Upper lobe of left lung (tissue), 6 donors: Measurements from ENCODE around the gene SPAG16. TPM values are rescaled to one million over a fixed set of nuclear protein-coding genes. Genes with fewer than 3 reads are reported as not detected.
A peak's percentile ranks its signal among the peaks of the same experiment; 100 is the strongest.

Source experiments
- ATAC-seq, 2 donors: fragments of 200-7000 bp; cut with Tn5 transposase; one replicate each; pipeline ENCODE4 v1.9.1; 2022; ENCODE audit warnings: mild to moderate bottlenecking in 2 of 2, moderate library complexity in 2 of 2; ENCODE audit not compliant: low FRiP score in 2 of 2
- DNase-seq, 2 donors: peaks; one replicate each; pipeline ENCODE4 v3.0.0-alpha.2; 2019 to 2020
- H3K27ac ChIP-seq, 4 donors: fragments of 200-600 bp; sonication (generic); one replicate each; pipeline ENCODE4 v1.5.1; 2016 to 2019
- H3K27me3 ChIP-seq, 4 donors: fragments of 200-600 bp; sonication (generic); one replicate each; pipeline ENCODE4 v1.5.1; 2017 to 2019
- H3K36me3 ChIP-seq, 4 donors: fragments of 200-600 bp; sonication (generic); one replicate each; pipeline ENCODE4 v1.5.1; 2016 to 2019
- H3K4me1 ChIP-seq, 4 donors: fragments of 200-600 bp; sonication (generic); one replicate each; pipeline ENCODE4 v1.5.1; 2018 to 2019
- H3K4me3 ChIP-seq, 4 donors: fragments of 200-600 bp; sonication (generic); one replicate each; pipeline ENCODE4 v1.5.1; 2017 to 2019; ENCODE audit warnings: mild to moderate bottlenecking in 2 of 4, moderate library complexity in 1 of 4
- H3K9me3 ChIP-seq, 4 donors: fragments of 200-600 bp; sonication (generic); one replicate each; pipeline ENCODE4 v1.5.1; 2018 to 2019
- CTCF ChIP-seq, 6 experiments: fragments of 450-650 bp in 4 of 6; fragments of 200-600 bp in 2 of 6; sonication (generic) in 2 of 6; IDR thresholded peaks; one replicate each; pipeline ENCODE4 v1.5.1; 2016 to 2019; ENCODE audit warnings: antibody characterized with exemption in 6 of 6
- EP300 ChIP-seq, 4 donors: sonication (generic); formaldehyde crosslinking; IDR thresholded peaks; one replicate each; pipeline ENCODE4 v1.5.1; 2017; ENCODE audit warnings: antibody characterized with exemption in 4 of 4, control low read depth in 2 of 4
- POLR2A ChIP-seq, 4 donors: fragments of 450-650 bp; IDR thresholded peaks; one replicate each; pipeline ENCODE4 v1.5.1; 2016 to 2017; ENCODE audit warnings: antibody characterized with exemption in 4 of 4, mild to moderate bottlenecking in 2 of 4
- POLR2AphosphoS5 ChIP-seq, 2 donors: sonication (generic); formaldehyde crosslinking; IDR thresholded peaks; one replicate each; pipeline ENCODE4 v1.5.1; 2017; ENCODE audit warnings: antibody characterized with exemption in 2 of 2
- WGBS, 2 donors: methylation state at CpG; one replicate each; pipeline ENCODE4 v1.1.5; 2017 to 2018; 5-methylcytosine and 5-hydroxymethylcytosine counted together
- total RNA-seq, 6 donors: library from RNA; depleted of rRNA in 4 of 6; stranded (reverse); fragments of >200 nt in 4 of 6; gene quantifications; one replicate each; pipeline versions ENCODE4 v1.1.0 to v1.2.1, GENCODE V29; 2016 to 2021
- donor health status: DM: no; HTN: no; CAD: no; lungs with moderate emphysema.
- donor health status: DM: no; HTN: yes; CAD: no; lungs with severe emphysema.

The SPAG16 gene
- total RNA-seq, 6 donors from 2014 or later: 9.7 to 65.0 (median 12.9) TPM

GRCh38 chr2:214103276-214104001 lies 819.2 kb downstream of the SPAG16 start:
- H3K36me3 ChIP-seq: no peaks in the 10 kb centered on the region
- DNase-seq (peak in 1 of 2 donors; percentile 44), ATAC-seq (peak in 1 of 2 donors; percentile 45)
- H3K4me3 ChIP-seq: no peak overlapping the region
- TF ChIP-seq POLR2AphosphoS5 (IDR thresholded peaks at IDR 0.05) (no peak), EP300 (IDR thresholded peaks at IDR 0.05) (no peak), POLR2A (IDR thresholded peaks at IDR 0.05) (no peak), CTCF (IDR thresholded peaks at IDR 0.05) (no peak)
- peaks cover 0 to 6% (median 2%) of the 10 kb centered on the region in 4 donors for H3K4me1 ChIP-seq
- H3K27me3 ChIP-seq: no peaks in the 10 kb centered on the region
- H3K9me3 ChIP-seq: no peaks in the 10 kb centered on the region
- WGBS, 2 donors: 10 to 12% methylated on average over 5 of the region's 5 CpGs
- no peak overlapping the region for H3K27ac ChIP-seq

- no peaks in the 10 kb centered on the region for H3K36me3 ChIP-seq
- H3K9me3 ChIP-seq: no peaks in the 10 kb centered on the region
- TF ChIP-seq CTCF (IDR thresholded peaks at IDR 0.05) (no peak), EP300 (IDR thresholded peaks at IDR 0.05) (no peak), POLR2AphosphoS5 (IDR thresholded peaks at IDR 0.05) (no peak), POLR2A (IDR thresholded peaks at IDR 0.05) (no peak)
- peak in 1 of 2 donors; percentile 32 for ATAC-seq
- H3K27ac ChIP-seq: no peak overlapping the region
- H3K4me3 ChIP-seq: no peak overlapping the region
- peaks cover 0 to 6% (median 2%) of the 10 kb centered on the region in 4 donors for H3K4me1 ChIP-seq
- WGBS, 2 donors: 80 to 94% methylated on average over 3 of the region's 3 CpGs
- H3K27me3 ChIP-seq: no peaks in the 10 kb centered on the region
- no peak for DNase-seq
Observed at GRCh38 chr2:214104219-214104618, 820.0 kb downstream of the SPAG16 start.

GRCh38 chr2:214104967-214105366 lies 820.7 kb downstream of the SPAG16 start:
- Histone ChIP-seq H3K36me3 (no peaks in the 10 kb centered on the region), H3K4me3 (no peak overlapping the region), H3K27me3 (no peaks in the 10 kb centered on the region), H3K9me3 (no peaks in the 10 kb centered on the region), H3K27ac (no peak overlapping the region), H3K4me1 (peaks cover 0 to 6% (median 2%) of the 10 kb centered on the region in 4 donors)
- peak in 1 of 2 donors; percentile 31 for ATAC-seq
- WGBS, 2 donors: 85 to 87% methylated on average over 5 of the region's 5 CpGs
- TF ChIP-seq POLR2A (IDR thresholded peaks at IDR 0.05) (no peak), POLR2AphosphoS5 (IDR thresholded peaks at IDR 0.05) (no peak), EP300 (IDR thresholded peaks at IDR 0.05) (no peak), CTCF (IDR thresholded peaks at IDR 0.05) (no peak)
- no peak for DNase-seq

GRCh38 chr2:214107726-214108125 lies 823.5 kb downstream of the SPAG16 start:
- DNase-seq: no peak
- H3K27me3 ChIP-seq: no peaks in the 10 kb centered on the region
- no peak for TF ChIP-seq POLR2AphosphoS5 (IDR thresholded peaks at IDR 0.05)
- TF ChIP-seq EP300 (IDR thresholded peaks at IDR 0.05): no peak
- TF ChIP-seq POLR2A (IDR thresholded peaks at IDR 0.05): no peak
- no peak for TF ChIP-seq CTCF (IDR thresholded peaks at IDR 0.05)
- H3K36me3 ChIP-seq: no peaks in the 10 kb centered on the region
- H3K9me3 ChIP-seq: no peaks in the 10 kb centered on the region
- H3K4me1 ChIP-seq: peaks cover 0 to 6% (median 2%) of the 10 kb centered on the region in 4 donors
- H3K27ac ChIP-seq: no peak overlapping the region
- WGBS, 2 donors: 78 to 93% methylated on average over 1 of the region's 1 CpG
- no peak for ATAC-seq
- no peak overlapping the region for H3K4me3 ChIP-seq

GRCh38 chr2:214108598-214108997 lies 824.3 kb downstream of the SPAG16 start:
- no peak for TF ChIP-seq CTCF (IDR thresholded peaks at IDR 0.05)
- TF ChIP-seq POLR2AphosphoS5 (IDR thresholded peaks at IDR 0.05): no peak
- TF ChIP-seq POLR2A (IDR thresholded peaks at IDR 0.05): no peak
- no peak for TF ChIP-seq EP300 (IDR thresholded peaks at IDR 0.05)
- no peak for ATAC-seq
- 90 to 100% methylated on average over 1 of the region's 1 CpG for WGBS, 2 donors

More at GRCh38 chr2:214108598-214108997, 824.3 kb downstream of the SPAG16 start:
- no peak overlapping the region for H3K4me3 ChIP-seq
- H3K9me3 ChIP-seq: no peaks in the 10 kb centered on the region
- no peaks in the 10 kb centered on the region for H3K27me3 ChIP-seq
- no peak for DNase-seq
- H3K4me1 ChIP-seq: peaks cover 0 to 1% (median under 1%) of the 10 kb centered on the region in 4 donors
- H3K36me3 ChIP-seq: no peaks in the 10 kb centered on the region
- H3K27ac ChIP-seq: no peak overlapping the region
